HEK293 (cell line): Measurements from ENCODE around the gene RPRD1B.

Source experiments
- CTCF ChIA-PET: fragments of 350-600 bp; formaldehyde crosslinking; extraction: SDS; loops from one replicate; lab custom pipeline; 2021; ENCODE audit warnings: antibody characterized with exemption; lab: Yijun Ruan, JAX
- POLR2A ChIA-PET: fragments of 300-600 bp; formaldehyde crosslinking; extraction: SDS; loops from one replicate; lab custom pipeline; 2020; ENCODE audit warnings: antibody characterized with exemption, inconsistent platforms; lab: Yijun Ruan, JAX
- H3K27ac ChIP-seq: fragments of 200-500 bp; sonication (Bioruptor generic); 2 replicates; pipeline ENCODE4 v1.5.1; 2014; ENCODE audit warnings: low read depth, low read length, control low read depth, inconsistent platforms; ENCODE audit errors: extremely low read depth
- H3K36me3 ChIP-seq, 2 experiments: fragments of 200-500 bp in 1 of 2; sonication (Bioruptor generic) in 1 of 2; 1 replicate in 1 of 2; 2 replicates in 1 of 2; pipeline ENCODE4 v1.5.1; 2014 to 2017; ENCODE audit warnings: inconsistent platforms in 2 of 2, low read length in 2 of 2; ENCODE audit not compliant: control insufficient read depth in 2 of 2, insufficient read depth in 1 of 2
- H3K4me1 ChIP-seq: fragments of 200-500 bp; sonication (Bioruptor generic); 2 replicates; pipeline ENCODE4 v1.5.1; 2014; ENCODE audit warnings: mild to moderate bottlenecking, low read length, inconsistent platforms; ENCODE audit not compliant: control insufficient read depth, insufficient read depth
- H3K4me3 ChIP-seq: 2 replicates; pipeline ENCODE4 v1.5.1; 2011; ENCODE audit warnings: low read depth, mild to moderate bottlenecking, control low read depth, low read length, moderate library complexity
- H3K9me3 ChIP-seq: fragments of 200-500 bp; sonication (Bioruptor generic); 2 replicates; pipeline ENCODE4 v1.5.1; 2014; ENCODE audit warnings: low read depth, low read length, inconsistent platforms; ENCODE audit not compliant: control insufficient read depth, insufficient read depth
- BCL11A ChIP-seq: fragments of 450-650 bp; formaldehyde crosslinking; IDR thresholded peaks from 2 replicates; pipeline ENCODE4 v1.5.1; 2016; ENCODE audit warnings: low read depth, missing biosample characterization, missing genetic modification characterization
- PRDM10 ChIP-seq: fragments of 450-650 bp; formaldehyde crosslinking; IDR thresholded peaks from 2 replicates; pipeline ENCODE4 v1.5.1; 2016; ENCODE audit warnings: missing biosample characterization, missing genetic modification characterization
- PRDM2 ChIP-seq: fragments of 450-650 bp; formaldehyde crosslinking; IDR thresholded peaks from 2 replicates; pipeline ENCODE4 v1.5.1; 2016; ENCODE audit warnings: missing biosample characterization, missing genetic modification characterization, borderline replicate concordance
- ZNF138 ChIP-seq: fragments of 450-650 bp; formaldehyde crosslinking; IDR thresholded peaks from 2 replicates; pipeline ENCODE4 v1.5.1; 2016; ENCODE audit warnings: missing biosample characterization, missing genetic modification characterization, borderline replicate concordance
- ZNF18 ChIP-seq: fragments of 450-650 bp; formaldehyde crosslinking; IDR thresholded peaks from 2 replicates; pipeline ENCODE4 v1.5.1; 2016; ENCODE audit warnings: missing biosample characterization, missing genetic modification characterization
- ZNF19 ChIP-seq: fragments of 450-650 bp; formaldehyde crosslinking; IDR thresholded peaks from 2 replicates; pipeline ENCODE4; 2016; ENCODE audit warnings: missing biosample characterization, missing genetic modification characterization, low read depth
- ZNF24 ChIP-seq: fragments of 450-650 bp; formaldehyde crosslinking; IDR thresholded peaks from 2 replicates; pipeline ENCODE4 v1.5.1; 2016; ENCODE audit warnings: missing biosample characterization, missing genetic modification characterization
- ZNF518A ChIP-seq: fragments of 450-650 bp; formaldehyde crosslinking; conservative IDR thresholded peaks from 2 replicates; pipeline ENCODE4 v1.5.1; 2016; ENCODE audit warnings: low read depth, missing biosample characterization, missing genetic modification characterization
- ZNF555 ChIP-seq: fragments of 450-650 bp; formaldehyde crosslinking; conservative IDR thresholded peaks from 2 replicates; pipeline ENCODE4 v1.5.1; 2017; ENCODE audit warnings: missing biosample characterization, mild to moderate bottlenecking, missing genetic modification characterization, inconsistent platforms
- ZNF645 ChIP-seq: fragments of 450-650 bp; formaldehyde crosslinking; IDR thresholded peaks from 2 replicates; pipeline ENCODE4; 2016; ENCODE audit warnings: missing biosample characterization, missing genetic modification characterization

The RPRD1B gene

GRCh38 chr20:38106461-38106860 is 72.9 kb downstream of the RPRD1B start:
- peaks cover 9% of the 10 kb centered on the region for H3K4me1 ChIP-seq
- H3K9me3 ChIP-seq, result no peaks in the 10 kb centered on the region; the same call in 1 of the 2 replicates
- ChIA-PET POLR2A (no interaction called here), CTCF (interaction anchor here (1.3 kb wide), 1 partner anchor 9 kb away, joined by 4 read pairs; no protein-coding TSS in a partner anchor)
- no peak overlapping the region for H3K27ac ChIP-seq
- H3K36me3 ChIP-seq, result no peaks in the 10 kb centered on the region
- TF ChIP-seq ZNF518A, result no peak
- TF ChIP-seq ZNF138 (tag by site-specific recombination), result no peak
- TF ChIP-seq ZNF555 (tag by site-specific recombination), result no peak
- no peak for TF ChIP-seq ZNF19 (tag by site-specific recombination)
- TF ChIP-seq PRDM10, result no peak
- no peak for TF ChIP-seq ZNF24 (tag by site-specific recombination)
- no peak for TF ChIP-seq BCL11A (tag by site-specific recombination)
- TF ChIP-seq ZNF18, result no peak
- TF ChIP-seq ZNF645 (tag by site-specific recombination), result no peak
- no peak for TF ChIP-seq PRDM2 (tag by site-specific recombination)
- H3K4me3 ChIP-seq, result no peak overlapping the region
